ENCODE measurements around the gene FN3K.

The FN3K gene

DNA sequence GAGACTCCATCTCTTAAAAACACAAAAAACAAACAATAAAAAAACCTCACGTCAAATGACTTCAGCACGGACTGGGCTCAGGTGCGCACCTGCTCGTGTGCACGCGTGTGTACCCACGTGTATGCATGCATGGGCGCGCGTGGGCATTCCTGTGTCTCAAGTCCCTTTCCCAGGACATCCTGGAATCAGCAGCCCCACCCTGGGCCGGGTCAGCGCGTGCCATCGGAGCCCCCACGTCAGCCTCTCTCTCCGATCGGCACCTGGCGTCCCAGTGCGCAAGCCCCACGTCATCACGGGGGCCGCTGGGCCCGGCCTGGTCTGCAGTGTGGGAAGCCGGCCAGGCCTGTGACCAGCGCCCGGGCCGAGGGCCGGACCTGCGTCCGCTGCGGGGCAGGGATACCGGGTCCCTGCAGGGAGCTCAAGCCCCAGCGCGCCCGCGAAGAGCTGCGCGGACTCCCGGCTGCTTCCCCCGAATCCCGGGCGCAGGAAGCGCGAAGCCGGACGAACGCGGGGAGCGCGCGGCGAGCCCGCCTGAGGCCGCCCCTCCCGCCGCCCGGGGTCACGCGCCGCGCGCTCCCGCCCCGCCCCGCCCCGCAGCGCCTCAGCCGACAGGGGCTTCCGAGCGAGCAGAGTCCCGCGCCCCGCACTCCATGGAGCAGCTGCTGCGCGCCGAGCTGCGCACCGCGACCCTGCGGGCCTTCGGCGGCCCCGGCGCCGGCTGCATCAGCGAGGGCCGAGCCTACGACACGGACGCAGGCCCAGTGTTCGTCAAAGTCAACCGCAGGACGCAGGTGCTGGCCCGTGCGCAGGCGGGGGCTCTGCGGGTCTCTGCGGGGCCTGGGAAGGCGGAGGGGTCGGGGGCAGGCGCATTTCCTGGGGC, at the start of gene FN3K:
TSS of gene FN3K (plus strand) at position 629 of the 880 bp plus-strand sequence. CDS start at position 651, 22 bp downstream.
- no peak for FAIRE-seq

DNA sequence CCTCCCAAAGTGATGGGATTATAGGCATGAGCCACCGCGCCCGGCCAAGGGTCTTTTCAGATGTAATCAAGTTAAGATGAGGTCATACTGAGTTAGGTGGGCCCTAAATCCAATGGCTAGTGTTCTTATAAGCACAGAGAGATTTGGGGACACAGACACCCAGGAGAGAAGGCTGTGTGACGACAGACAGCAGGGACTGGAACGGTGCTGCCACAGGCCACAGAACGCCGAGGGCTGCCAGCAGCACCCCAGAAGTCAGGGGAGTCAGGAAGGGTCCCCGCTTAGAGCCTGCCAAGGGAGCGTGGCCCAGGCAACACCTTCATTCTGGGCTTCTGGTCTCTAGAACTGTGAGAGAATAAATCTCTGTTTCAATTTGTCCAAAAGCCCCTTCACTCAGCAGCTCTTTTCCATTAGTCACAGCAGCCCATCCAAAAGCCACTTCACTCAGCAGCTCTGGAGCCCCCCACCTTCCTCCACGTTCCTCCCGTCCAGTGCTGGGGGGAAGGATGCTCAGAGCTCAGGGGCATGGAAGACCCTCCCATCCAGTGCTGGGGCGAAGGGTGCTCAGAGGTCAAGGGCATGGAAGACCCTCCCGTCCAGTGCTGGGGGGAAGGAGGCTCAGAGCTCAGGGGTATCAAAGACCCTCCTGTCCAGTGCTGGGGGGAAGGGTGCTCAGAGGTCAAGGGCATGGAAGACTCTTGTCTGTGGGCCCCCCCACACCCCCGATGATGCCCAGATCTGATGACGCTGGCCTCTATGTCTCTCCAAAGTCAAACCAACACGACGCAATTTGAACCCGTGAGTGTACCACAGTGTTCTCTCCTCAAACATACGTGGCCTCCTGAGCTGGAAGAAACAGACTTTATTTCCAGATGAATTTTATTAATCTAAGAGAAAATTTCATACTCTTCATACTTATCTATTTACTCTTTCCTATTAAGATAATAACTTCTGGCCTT, 48.8 kb upstream of the FN3K start:
- no peak for FAIRE-seq

DNA sequence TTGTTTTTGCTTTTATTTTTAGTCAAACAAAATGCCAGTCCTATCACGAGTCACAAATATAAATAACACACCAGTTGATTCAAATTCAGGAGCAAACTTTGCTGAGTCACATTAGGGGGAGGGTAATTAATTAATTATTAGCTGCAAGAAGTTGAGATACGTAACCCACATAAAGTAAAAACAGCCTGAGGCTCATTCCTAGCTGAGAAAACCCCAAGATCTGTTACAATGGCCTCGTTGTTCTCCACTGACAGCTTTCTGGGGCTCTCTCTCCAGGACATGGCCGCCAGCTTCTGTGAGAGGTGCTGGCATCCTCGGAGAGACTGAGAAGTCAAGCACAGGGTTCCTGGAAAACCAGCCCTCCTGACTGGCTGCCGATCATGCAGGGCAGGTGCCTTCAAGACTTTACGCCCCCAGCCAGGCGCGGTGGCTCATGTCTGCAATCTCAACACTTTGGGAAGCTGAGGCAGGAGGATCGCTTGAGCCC, 48.0 kb upstream of the FN3K start:
- no peak for FAIRE-seq

DNA sequence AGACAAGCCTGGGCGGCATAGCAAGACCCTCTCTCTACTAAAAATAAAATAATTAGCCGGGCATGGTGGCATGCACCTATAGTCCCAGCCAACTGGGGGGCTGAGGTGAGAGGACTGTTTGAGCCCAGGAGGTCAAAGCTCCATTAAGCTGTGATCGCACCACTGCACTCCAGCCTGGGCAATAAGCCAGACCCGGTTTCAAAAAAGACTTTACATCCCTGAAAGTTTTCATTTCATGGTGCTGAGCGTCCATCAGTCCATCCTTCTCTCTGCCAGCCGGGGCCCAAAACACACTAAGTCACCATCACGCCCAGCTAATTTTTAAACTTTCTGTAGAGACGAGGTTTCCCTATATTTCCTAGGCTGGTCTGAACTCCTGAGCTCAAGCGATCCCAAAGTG, 47.5 kb upstream of the FN3K start:
- FAIRE-seq, result no peak

DNA sequence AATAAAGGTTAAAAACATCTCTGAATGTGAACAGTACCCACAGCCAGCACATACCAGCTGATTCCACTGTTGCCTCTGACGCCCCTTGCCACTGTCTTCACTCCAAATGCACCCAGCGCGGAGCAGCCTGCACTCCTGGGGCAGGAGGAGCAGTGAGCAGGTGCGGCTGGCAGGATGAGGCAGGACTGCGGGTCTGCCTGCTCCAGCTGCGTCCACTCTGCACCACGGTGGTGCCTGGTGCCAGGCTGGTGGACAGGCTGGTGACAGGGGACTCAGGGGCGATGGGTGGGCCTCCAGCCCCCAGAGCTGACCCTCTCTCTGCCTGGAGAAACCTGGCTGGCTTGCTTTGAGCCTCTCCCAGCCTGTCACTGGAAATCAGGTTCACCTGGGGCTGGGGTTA, 46.3 kb upstream of the FN3K start:
- no peak for FAIRE-seq

DNA sequence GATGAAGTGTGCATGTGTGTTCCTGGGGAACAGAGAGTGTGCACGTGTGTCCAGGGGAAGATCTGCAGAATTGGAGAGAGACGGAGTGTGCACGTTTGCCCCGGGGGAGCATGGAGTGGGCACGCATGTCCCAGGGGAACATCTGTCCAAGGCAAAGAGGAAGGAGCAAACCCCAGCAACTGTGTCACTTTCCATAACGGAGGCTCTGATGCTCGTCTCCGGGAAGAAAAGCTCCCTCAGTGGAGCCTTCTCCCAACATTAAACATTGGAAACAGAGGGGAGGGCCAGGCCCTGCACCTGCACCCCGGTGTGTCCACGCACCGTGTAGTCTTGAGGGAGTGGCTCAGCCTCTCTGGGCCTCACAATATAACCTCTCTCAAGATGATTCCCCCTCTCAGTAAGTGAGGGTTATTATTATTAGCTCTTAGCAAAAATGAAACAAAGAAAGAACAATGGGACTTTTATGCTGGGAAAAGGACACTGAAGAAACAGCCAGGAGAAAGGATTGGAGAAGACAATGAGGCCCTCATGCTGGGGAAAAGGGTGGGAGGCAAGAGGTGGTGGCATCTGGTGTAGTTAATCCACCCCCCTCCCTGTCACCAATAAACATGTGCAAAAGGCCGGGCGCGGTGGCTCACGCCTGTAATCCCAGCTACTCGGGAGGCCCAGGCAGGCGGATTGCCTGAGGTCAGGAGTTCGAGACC, 44.5 kb upstream of the FN3K start:
- FAIRE-seq, result no peak

DNA sequence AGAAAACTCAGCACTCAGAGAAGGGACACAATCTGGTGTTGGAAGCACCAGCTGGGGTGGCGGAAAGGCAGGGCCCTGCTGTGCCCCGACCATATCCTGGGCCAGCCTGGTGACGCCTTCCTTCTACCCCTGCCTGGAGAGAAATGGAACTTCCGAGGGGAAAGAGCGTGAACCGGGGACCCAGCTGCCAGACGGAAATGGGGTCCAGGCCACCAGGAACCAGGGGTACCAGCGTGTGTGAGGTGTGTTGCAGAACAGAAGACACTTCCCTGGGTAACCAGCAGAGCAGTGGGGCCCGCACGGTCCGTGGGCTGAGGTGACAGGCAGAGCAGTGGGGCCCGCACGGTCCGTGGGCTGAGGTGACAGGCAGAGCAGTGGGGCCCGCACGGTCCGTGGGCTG, 43.7 kb upstream of the FN3K start:
- FAIRE-seq, result no peak

DNA sequence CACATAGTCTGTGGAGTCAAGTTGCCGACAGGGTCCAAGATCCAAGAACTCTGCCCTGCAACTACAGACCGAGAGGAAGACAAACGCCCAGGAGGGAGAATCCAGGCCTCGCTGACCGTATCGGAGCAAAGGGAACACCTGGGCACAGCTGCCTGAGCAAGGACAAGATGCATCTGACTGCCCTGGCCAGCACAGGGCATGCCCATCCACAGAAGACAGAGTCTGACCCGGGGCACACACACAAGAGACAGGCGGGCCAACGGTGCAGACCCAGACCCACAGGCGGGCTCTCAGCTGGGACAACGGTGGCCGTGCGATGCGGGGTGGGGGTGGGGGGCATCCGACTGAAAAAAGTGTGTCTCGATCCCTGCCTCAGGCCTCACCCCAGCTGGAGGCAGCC, 43.1 kb upstream of the FN3K start:
- FAIRE-seq, result no peak

DNA sequence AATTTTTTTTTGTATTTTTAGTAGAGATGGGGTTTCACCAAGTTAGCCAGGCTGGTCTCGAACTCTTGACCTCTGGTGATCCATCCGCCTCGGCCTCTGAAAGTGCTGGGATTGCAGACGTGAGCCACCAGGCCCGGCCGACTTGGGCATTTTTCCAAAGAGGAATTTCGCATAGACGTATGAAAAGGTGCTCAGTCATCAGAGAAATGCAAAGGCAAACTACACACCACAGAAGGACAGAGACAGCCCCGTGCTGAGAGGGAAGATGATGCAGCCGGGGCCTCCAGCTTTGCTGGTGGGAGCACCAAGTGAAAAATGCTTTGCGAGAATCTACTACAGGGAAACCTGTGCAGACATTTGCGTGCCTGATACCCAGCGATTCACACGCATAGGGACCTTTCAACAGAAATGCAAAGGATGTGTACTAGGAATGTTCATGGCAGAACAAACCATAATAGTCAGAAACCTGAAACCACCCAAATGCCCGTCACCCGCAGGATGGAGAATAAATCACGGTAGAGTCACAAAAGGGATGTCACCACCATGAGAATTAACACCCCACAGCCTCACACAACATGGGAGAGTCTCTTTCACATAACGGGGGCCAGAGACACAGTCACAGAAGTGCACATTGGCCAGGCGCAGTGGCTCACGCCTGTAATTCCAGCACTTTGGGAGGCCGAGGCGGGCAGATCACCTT, 42.1 kb upstream of the FN3K start:
- no peak for FAIRE-seq

DNA sequence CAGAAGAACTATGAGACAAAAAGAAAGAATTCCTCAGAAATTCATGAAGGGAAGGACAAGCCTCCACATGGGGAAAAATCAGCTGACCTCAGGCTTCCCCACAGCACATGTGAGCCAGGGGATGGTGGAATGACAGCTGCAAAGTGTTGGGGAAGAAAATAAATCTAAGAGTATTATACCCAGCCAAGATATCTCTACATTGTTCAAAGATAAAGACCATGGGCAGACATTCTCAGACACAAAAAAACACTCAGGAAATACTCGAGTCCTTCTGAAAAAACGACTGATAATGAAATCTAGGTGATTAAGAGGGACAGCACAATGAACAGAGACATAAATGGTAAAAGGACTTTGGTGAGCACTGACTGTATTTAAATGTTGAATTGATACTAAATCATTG, 40.8 kb upstream of the FN3K start:
- no peak for FAIRE-seq

DNA sequence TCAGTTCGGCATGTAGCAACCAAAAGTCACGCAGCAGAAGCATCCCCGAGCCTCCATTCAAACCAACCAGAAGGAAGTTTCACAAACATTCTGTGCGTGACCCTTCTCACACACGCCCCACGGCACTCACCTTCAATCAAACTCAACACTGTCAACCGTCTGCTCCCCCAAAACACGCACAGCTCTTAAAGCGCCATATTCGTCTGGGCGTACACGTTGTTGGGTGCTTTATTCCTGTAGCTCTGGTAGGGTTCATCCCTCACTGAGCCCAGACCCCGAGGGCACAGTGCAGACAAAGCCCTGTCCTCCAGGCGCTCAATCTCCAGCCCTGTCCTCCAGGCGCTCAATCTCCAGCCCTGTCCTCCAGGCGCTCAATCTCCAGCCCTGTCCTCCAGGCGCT, 39.2 kb upstream of the FN3K start:
- FAIRE-seq, result no peak

DNA sequence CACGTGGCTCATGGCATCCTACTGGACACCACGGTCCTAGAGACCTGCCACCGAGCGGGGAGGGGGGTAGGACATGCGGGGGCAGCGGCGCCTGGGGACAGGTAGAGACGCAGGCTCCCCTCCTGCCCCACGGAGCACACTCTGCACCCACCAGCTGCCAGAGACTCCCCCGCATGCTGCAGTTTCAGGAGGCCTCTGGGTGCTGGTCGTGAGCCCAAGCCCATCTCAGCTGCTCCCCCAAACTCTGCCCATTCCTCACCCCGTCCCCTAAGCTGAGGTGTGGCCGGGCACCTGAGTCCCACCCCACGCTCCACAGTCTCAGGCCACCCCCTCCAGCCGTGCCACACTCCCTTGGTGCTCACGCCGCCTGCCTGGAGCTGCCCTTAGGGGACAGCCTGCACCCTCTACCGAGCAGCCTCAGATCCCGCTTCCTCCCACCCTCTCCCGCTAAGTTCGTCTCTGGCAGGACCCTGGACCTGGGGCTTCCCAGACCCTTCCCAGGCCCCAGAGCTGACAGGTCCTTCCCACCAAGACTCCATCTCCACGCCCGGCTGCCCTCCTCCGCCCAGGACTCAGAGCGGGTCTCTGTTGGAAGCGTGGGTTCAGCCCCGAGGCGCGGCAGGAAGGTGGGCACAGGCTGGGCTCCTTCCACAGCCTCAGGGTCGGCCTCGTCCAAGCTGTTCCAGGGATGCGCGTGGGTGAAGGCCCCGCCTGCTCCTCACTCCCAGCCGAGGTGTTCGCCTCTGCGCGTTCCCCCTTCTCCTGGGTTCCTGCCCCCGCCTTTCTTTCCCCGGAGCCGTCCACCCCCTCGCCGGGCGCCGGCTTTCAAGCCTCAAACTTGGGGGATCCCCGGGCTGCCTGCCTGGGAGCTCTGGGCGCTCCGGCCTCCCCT, 38.3 kb upstream of the FN3K start:
- no peak for FAIRE-seq

DNA sequence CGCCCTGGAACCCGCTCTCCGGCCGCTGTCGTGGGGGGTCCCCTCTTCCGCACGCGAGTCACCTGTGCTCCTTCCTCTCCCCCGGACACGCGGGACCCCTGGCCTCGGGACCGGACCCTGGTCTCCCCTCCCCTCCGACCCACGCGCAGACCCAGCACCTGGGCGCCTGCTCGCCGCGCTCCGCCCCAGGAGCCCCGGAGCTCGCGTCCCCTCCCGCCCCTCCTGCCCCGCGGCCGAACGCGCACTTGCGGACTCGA, 37.7 kb upstream of the FN3K start:
- FAIRE-seq, result no peak

DNA sequence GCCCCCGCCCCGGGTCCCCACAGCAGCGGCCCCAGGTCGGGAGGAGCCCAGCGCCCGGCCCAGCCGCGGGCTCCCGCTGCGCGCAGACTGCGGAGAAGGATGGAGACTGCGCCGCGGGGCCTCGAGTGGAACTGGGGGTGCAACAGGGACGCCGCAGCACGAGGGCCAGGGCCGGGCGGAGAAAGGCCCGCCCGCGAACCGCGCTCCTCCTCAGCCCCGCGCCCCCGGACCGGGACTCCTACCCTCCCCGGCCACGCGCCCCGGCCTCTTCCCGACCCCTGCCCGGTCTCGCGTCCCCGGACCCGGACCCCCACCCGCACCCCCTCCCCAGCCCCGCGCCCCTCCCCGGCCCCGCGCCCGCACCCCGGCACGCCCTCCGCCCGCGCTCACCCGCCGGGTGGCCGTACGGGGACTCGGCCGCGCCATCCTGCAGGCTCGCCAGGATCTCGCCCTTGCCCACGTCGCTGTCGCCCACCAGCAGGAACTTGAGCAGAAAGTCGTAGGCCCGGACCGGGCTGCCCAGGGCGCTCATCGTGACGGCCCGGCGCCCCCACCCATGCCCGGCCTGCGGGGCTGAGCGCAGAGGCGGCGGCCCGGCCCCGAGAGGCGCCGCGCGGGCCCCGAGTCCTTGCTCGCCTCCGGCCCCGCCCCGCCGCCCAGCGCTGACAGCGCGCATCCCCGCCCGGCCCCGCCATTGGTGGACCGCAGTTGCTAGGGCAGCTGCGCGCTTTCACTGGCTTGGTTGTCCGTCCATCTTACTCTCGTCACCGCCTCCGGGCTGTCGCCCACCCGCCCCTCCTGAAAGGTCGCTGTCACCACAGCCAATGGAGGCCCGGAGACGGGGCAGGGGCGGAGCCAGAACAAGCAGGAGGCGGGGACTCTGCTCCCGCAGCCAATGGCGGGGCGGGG, 37.1 kb upstream of the FN3K start, which contains the start of gene RAB40B:
TSS of gene RAB40B (minus strand) at position 634 of the 909 bp plus-strand sequence. CDS start at position 532, 102 bp downstream.
- no peak for FAIRE-seq

DNA sequence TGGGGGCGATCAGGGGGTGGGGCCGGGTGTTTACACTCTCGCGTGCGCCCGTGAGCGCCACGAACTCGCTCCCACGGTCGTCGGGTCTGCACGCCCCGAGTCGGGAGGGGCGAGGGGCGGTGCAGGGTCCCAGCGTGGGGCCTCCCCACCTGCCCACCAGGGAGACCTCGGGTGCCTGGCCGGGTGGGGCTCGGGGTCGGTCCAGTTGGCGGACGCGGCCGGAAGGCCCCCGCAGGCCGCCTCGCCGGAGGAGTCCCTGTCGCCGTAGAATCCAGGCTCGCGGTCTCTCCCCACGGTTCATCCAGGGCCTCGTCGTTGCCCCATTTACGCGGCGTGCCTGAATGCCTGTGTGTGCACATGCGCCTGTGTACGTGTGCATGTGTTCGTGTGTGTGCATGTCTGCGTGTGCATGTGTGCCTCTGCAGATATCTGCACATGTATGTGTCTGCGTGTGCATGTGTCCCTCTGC, 36.4 kb upstream of the FN3K start:
- no peak for FAIRE-seq

DNA sequence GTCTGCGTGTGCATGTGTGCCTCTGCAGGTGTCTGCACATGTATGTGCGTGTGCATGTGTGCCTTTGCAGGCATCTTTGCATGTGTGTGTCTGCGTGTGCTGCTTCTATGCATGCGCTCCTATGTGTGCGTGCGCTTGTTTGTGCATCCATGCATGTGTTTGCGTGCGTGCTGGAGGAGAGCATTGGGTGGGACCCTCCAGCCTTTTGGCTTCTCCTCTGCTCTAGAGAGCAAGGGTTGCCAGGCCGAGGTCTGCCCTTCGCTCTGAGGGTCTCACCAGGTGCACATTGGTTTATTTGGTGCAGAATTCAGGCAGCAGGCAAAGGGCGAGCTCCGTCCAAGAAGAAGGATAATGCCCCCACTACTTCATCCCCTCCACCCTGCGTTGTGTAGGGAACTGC, 35.9 kb upstream of the FN3K start:
- FAIRE-seq, result no peak

DNA sequence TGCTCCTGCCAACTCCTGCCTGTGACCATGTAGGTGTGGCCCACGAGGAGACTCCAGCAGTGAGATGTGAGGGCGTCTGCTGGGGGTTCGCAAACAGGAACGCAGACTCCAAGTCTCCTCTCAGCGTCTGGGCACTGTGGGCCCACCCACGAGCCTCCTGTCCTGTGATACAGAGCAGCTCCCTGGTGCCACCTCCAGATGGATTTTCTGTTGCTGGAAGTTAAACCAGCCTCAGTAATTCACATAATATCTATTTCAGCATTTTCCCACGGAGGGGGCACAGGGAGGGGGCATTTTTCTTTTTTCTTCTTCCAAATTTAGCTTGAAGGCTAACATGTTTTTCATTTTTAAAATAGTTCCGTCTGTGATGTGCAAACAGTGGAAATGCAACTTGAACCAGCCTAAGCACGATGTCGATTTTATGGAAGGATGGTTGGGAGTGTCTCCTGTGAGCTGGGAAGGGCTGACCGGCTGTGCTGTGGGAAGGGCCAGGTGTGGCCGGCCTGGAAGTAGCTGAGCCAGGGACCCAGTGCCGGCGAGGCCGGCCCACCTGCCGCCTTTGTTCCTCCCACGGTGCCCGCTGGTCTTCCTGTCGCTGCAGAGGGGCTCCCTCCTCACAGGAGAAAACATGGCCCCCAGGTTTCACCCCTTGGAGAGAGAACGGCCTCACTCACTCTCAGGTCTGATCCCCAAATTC, 33.0 kb upstream of the FN3K start:
- no peak for FAIRE-seq

DNA sequence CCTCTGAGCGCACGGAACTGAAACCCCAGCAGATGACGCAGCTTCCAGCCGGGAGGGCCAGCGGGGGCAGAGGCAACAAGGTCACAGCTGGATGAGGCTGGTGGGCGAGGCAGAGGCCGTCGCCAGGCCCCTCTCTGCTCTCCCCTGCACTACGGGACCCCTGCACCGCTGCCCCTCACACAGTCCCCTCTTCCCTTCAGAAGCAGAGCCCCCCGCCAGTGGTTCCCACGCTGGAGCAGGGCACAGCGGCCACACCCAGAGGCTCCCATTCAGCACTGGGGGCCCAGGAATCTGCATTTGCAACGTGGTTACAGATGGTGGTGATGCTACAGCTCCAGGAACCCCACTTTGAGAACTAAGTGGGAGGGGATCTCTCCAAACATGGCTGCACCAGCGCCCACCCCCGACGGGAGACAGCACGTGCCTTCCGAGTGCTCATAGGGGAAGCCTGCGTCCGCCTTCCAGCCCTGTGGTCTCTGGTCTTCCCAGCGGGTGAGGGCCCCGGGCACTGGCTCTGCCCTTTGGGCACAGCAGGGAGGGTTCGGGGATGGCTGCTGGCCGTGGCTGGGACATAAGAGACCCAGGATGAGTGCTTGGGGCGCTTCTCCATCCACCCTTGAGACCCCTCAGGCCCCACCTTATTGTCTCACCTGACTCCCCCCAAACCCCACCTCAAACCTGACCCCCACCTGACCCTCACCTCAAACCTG, 32.2 kb upstream of the FN3K start:
- FAIRE-seq, result no peak

All from colon (tissue), 2 donors.